GM18868 (cell line): Measurements from ENCODE around the gene SECTM1.

ENCODE experiments used
- ATAC-seq: cut with Tn5 transposase; IDR thresholded peaks from one replicate; pipeline ENCODE4 v1.9.1; 2021; ENCODE audit warnings: mild to moderate bottlenecking, moderate library complexity; ENCODE audit not compliant: unreplicated experiment

SECTM1 gene

GRCh38 chr17:82301916-82302567 lies 31.5 kb downstream of the SECTM1 start:
- no peak for ATAC-seq

- ATAC-seq: no peak
Measured at GRCh38 chr17:82301300-82301915, 32.2 kb downstream of the SECTM1 start.

- ATAC-seq: no peak
Measured at GRCh38 chr17:82300707-82301270, 32.8 kb downstream of the SECTM1 start.

- ATAC-seq: no peak
Measured at GRCh38 chr17:82300228-82300627, 33.3 kb downstream of the SECTM1 start.

- ATAC-seq: no peak
Measured at GRCh38 chr17:82299452-82299851, 34.1 kb downstream of the SECTM1 start.

GRCh38 chr17:82298538-82299421 lies 34.8 kb downstream of the SECTM1 start:
- no peak for ATAC-seq

GRCh38 chr17:82297714-82298537 lies 35.6 kb downstream of the SECTM1 start:
- peak; percentile 69 for ATAC-seq

GRCh38 chr17:82297280-82297713 lies 36.3 kb downstream of the SECTM1 start:
- ATAC-seq: no peak

GRCh38 chr17:82296511-82297279 lies 36.9 kb downstream of the SECTM1 start:
- no peak for ATAC-seq

GRCh38 chr17:82295472-82295814 lies 38.1 kb downstream of the SECTM1 start:
- no peak for ATAC-seq

GRCh38 chr17:82294064-82294773 lies 39.3 kb downstream of the SECTM1 start:
- ATAC-seq: no peak

GRCh38 chr17:82292251-82293154 lies 41.1 kb downstream of the SECTM1 start:
- peak; percentile 97 for ATAC-seq

GRCh38 chr17:82291582-82292250 lies 41.9 kb downstream of the SECTM1 start:
- no peak for ATAC-seq

- ATAC-seq: no peak
Measured at GRCh38 chr17:82287868-82288801, 45.4 kb downstream of the SECTM1 start.

- ATAC-seq: no peak
Measured at GRCh38 chr17:82287013-82287867, 46.3 kb downstream of the SECTM1 start.

GRCh38 chr17:82285141-82285540 lies 48.4 kb downstream of the SECTM1 start:
- no peak for ATAC-seq
